GM23338 (cell line): ENCODE results near the gene MARCHF9. TPM values are rescaled to one million over a fixed set of nuclear protein-coding genes. Genes with fewer than 3 reads are reported as not detected.

Source experiments
- ATAC-seq: fragments of 200-7000 bp; cut with Tn5 transposase; 3 replicates; pipeline ENCODE4 v1.9.1; 2020
- DNase-seq: peaks from one replicate; pipeline ENCODE4 v3.0.0-alpha.2; 2015; ENCODE audit warnings: low spot score
- H2AFZ ChIP-seq: fragments of 200-600 bp; sonication (generic); 2 replicates; pipeline ENCODE4 v1.8.0; 2016; ENCODE audit warnings: antibody characterized with exemption, mild to moderate bottlenecking, moderate library complexity
- H3F3A ChIP-seq: fragments of 200-600 bp; sonication (generic); replicated peaks from 2 replicates; pipeline ENCODE4 v1.8.0; 2017; ENCODE audit warnings: antibody characterized with exemption, mixed run types, low read depth
- H3K27ac ChIP-seq: fragments of 200-600 bp; sonication (generic); 2 replicates; pipeline ENCODE4 v1.6.1; 2016; ENCODE audit warnings: low read depth
- H3K27me3 ChIP-seq: fragments of 200-600 bp; sonication (generic); 2 replicates; pipeline ENCODE4 v1.8.0; 2016; ENCODE audit warnings: mild to moderate bottlenecking, mixed run types, moderate library complexity; ENCODE audit not compliant: insufficient read depth
- H3K36me3 ChIP-seq: fragments of 200-600 bp; sonication (generic); 2 replicates; pipeline ENCODE4 v1.8.0; 2016; ENCODE audit warnings: mild to moderate bottlenecking; ENCODE audit not compliant: insufficient read depth
- H3K4me1 ChIP-seq: fragments of 200-600 bp; sonication (generic); 2 replicates; pipeline ENCODE4 v1.8.0; 2016; ENCODE audit warnings: mild to moderate bottlenecking, moderate library complexity; ENCODE audit not compliant: insufficient read depth
- H3K4me2 ChIP-seq: fragments of 200-600 bp; sonication (generic); 2 replicates; pipeline ENCODE4 v1.7.1; 2017; ENCODE audit warnings: mixed run types
- H3K4me3 ChIP-seq: fragments of 200-600 bp; sonication (generic); 2 replicates; pipeline ENCODE4 v1.6.1; 2016; ENCODE audit warnings: mixed run types
- H3K79me2 ChIP-seq: fragments of 200-600 bp; sonication (generic); replicated peaks from 2 replicates; pipeline ENCODE4 v1.8.0; 2017; ENCODE audit warnings: mild to moderate bottlenecking; ENCODE audit not compliant: insufficient read depth
- H3K9me2 ChIP-seq: fragments of 200-600 bp; sonication (generic); 2 replicates; pipeline ENCODE4 v1.8.0; 2017; ENCODE audit not compliant: insufficient read depth
- H4K20me1 ChIP-seq: fragments of 200-600 bp; sonication (generic); replicated peaks from 2 replicates; pipeline ENCODE4 v1.8.0; 2017; ENCODE audit warnings: mild to moderate bottlenecking; ENCODE audit not compliant: insufficient read depth
- H3K27ac Mint-ChIP-seq: 2 replicates; pipeline ENCODE4 v1.8.0; 2020; ENCODE audit warnings: inconsistent platforms, mild to moderate bottlenecking, moderate library complexity, mixed read lengths
- H3K27me3 Mint-ChIP-seq: 3 replicates; pipeline ENCODE4 v1.8.0; 2022; ENCODE audit warnings: low read depth, mild to moderate bottlenecking, moderate library complexity, mixed read lengths, inconsistent platforms; ENCODE audit not compliant: insufficient read depth, poor library complexity
- H3K36me3 Mint-ChIP-seq: 3 replicates; pipeline ENCODE4 v1.8.0; 2021; ENCODE audit warnings: low read depth, mild to moderate bottlenecking, inconsistent platforms, moderate library complexity, mixed read lengths
- H3K4me1 Mint-ChIP-seq: 3 replicates; pipeline ENCODE4 v1.8.0; 2020; ENCODE audit warnings: mild to moderate bottlenecking, inconsistent platforms, mixed read lengths
- H3K4me3 Mint-ChIP-seq: 3 replicates; pipeline ENCODE4 v1.8.0; 2021; ENCODE audit warnings: moderate library complexity, mild to moderate bottlenecking, inconsistent platforms, mixed read lengths
- H3K9me3 Mint-ChIP-seq: 3 replicates; pipeline ENCODE4 v1.8.0; 2020; ENCODE audit warnings: moderate library complexity, mild to moderate bottlenecking, inconsistent platforms, mixed read lengths
- CREB1 ChIP-seq: fragments of 250-450 bp; sonication (Bioruptor Pico); IDR thresholded peaks from 2 replicates; pipeline ENCODE4 v1.5.0; 2020; ENCODE audit warnings: low read depth, mild to moderate bottlenecking, moderate library complexity
- CTCF ChIP-seq, 2 experiments: fragments of 200-600 bp in 1 of 2; sonication (generic) in 1 of 2; conservative IDR thresholded peaks; 2 replicates each; pipeline versions ENCODE4 v1.5.1 to v1.6.1; 2016 to 2017; ENCODE audit warnings: antibody characterized with exemption in 2 of 2, low read depth in 2 of 2, mild to moderate bottlenecking in 2 of 2, moderate library complexity in 1 of 2
- ETS1 ChIP-seq: IDR thresholded peaks from 2 replicates; pipeline ENCODE4 v1.6.1; 2016; ENCODE audit warnings: antibody characterized with exemption
- EZH2 ChIP-seq: fragments of 200-600 bp; sonication (generic); IDR thresholded peaks from one replicate; pipeline ENCODE4 v1.8.0; 2017; ENCODE audit warnings: antibody characterized with exemption, mild to moderate bottlenecking, low read depth; ENCODE audit not compliant: unreplicated experiment
- EZH2phosphoT487 ChIP-seq: fragments of 200-600 bp; sonication (generic); IDR thresholded peaks from one replicate; pipeline ENCODE4 v1.8.1; 2018; ENCODE audit warnings: antibody characterized with exemption; ENCODE audit not compliant: unreplicated experiment
- JUNB ChIP-seq: IDR thresholded peaks from one replicate; pipeline ENCODE4 v1.6.1; 2016; ENCODE audit warnings: antibody characterized with exemption; ENCODE audit not compliant: unreplicated experiment
- NANOG ChIP-seq: IDR thresholded peaks from 2 replicates; pipeline ENCODE4 v1.6.1; 2016; ENCODE audit warnings: antibody characterized with exemption, borderline replicate concordance
- POLR2AphosphoS5 ChIP-seq: IDR thresholded peaks from 2 replicates; pipeline ENCODE4 v1.6.1; 2016; ENCODE audit warnings: antibody characterized with exemption, low read depth
- REST ChIP-seq: IDR thresholded peaks from one replicate; pipeline ENCODE4 v1.6.1; 2018; ENCODE audit warnings: antibody characterized with exemption; ENCODE audit not compliant: unreplicated experiment
- STAT1 ChIP-seq: IDR thresholded peaks from one replicate; pipeline ENCODE4 v1.6.1; 2016; ENCODE audit warnings: antibody characterized with exemption; ENCODE audit not compliant: unreplicated experiment
- ZNF114 ChIP-seq: fragments of 250-450 bp; sonication (Bioruptor Pico); IDR thresholded peaks from 2 replicates; pipeline ENCODE4 v1.5.0; 2020; ENCODE audit warnings: mild to moderate bottlenecking, moderate library complexity
- ZNF331 ChIP-seq: fragments of 250-450 bp; sonication (Bioruptor Pico); IDR thresholded peaks from 2 replicates; pipeline ENCODE4 v1.5.0; 2020; ENCODE audit warnings: low read depth, mild to moderate bottlenecking, moderate library complexity
- ZNF462 ChIP-seq: fragments of 250-450 bp; sonication (Bioruptor Pico); IDR thresholded peaks from 2 replicates; pipeline ENCODE4 v1.5.0; 2020; ENCODE audit warnings: mild to moderate bottlenecking, moderate library complexity
- polyA plus RNA-seq: library from polyadenylated mRNA; unstranded; fragments of >200 nt; fragmentation: Nextera tagmentation; extraction: Ambion mirVana; gene quantifications from 2 replicates; pipeline ENCODE4 v1.2.1, GENCODE V29; 2016
- total RNA-seq: library from RNA; depleted of rRNA; stranded (reverse); fragments of >200 nt; shearing (Covaris generic); gene quantifications from 2 replicates; pipeline ENCODE4 v1.2.3, GENCODE V29; 2014

Gene MARCHF9
- total and polyA plus RNA-seq, 2 experiments from 2014 or later = 2.9 to 3.3 TPM

- H3K36me3 ChIP-seq = peaks cover 46% of the 10 kb centered on the region
- Mint-ChIP-seq H3K27ac (no peak overlapping the region), H3K4me1 (no peaks in the 10 kb centered on the region), H3K9me3 (no peaks in the 10 kb centered on the region), H3K36me3 (peaks cover 59% of the 10 kb centered on the region), H3K27me3 (no peaks in the 10 kb centered on the region), H3K4me3 (no peak overlapping the region)
- DNase-seq (no peak), ATAC-seq (no peak)
- H4K20me1 ChIP-seq = peaks cover 4% of the 10 kb centered on the region
- TF ChIP-seq EZH2phosphoT487 (no peak), STAT1 (no peak), CREB1 (no peak), CTCF (conservative IDR thresholded peaks at IDR 0.05; ENCODE audit: low read depth in 2 of 2) (no peak), ETS1 (no peak), REST (no peak), EZH2 (no peak), ZNF331 (no peak), ZNF114 (CRISPR knock-in tag) (no peak), ZNF462 (CRISPR knock-in tag) (no peak), POLR2AphosphoS5 (no peak), JUNB (no peak), NANOG (no peak)
- H3K27ac ChIP-seq = no peak overlapping the region
- no peak overlapping the region for H3K4me3 ChIP-seq
- no peak overlapping the region for H2AFZ ChIP-seq
- H3K27me3 ChIP-seq = no peaks in the 10 kb centered on the region
- H3K9me2 ChIP-seq = no peaks in the 10 kb centered on the region
- no peaks in the 10 kb centered on the region for H3K4me1 ChIP-seq
- no peaks in the 10 kb centered on the region for H3K79me2 ChIP-seq
- no peak overlapping the region for H3K4me2 ChIP-seq
- H3F3A ChIP-seq = no peaks in the 10 kb centered on the region
These were observed 39.0 kb downstream of the MARCHF9 start for GRCh38 chr12:57793920-57794319.
